K562 (cell line): ENCODE data around the gene CLTB. TPM values are rescaled to one million over a fixed set of nuclear protein-coding genes. Genes with fewer than 3 reads are reported as not detected.
A peak's percentile ranks its signal among the peaks of the same experiment; 100 is the strongest.

Experiments used
- BHLHE40 ChIP-seq: IDR thresholded peaks from 2 replicates; pipeline ENCODE4 v1.6.1; 2011; ENCODE audit warnings: low read length, improper control_type of control experiment
- DMBX1 ChIP-seq: fragments of 250-450 bp; sonication (Bioruptor Pico); IDR thresholded peaks from 2 replicates; pipeline ENCODE4 v1.8.0; 2022; ENCODE audit warnings: inconsistent platforms, mild to moderate bottlenecking, moderate library complexity, borderline replicate concordance
- E2F3 ChIP-seq: fragments of 250-450 bp; sonication (Bioruptor Pico); IDR thresholded peaks from 2 replicates; pipeline ENCODE4 v1.4.0; 2020; ENCODE audit warnings: mild to moderate bottlenecking
- ELF4 ChIP-seq: fragments of 450-650 bp; formaldehyde crosslinking; IDR thresholded peaks from 2 replicates; pipeline ENCODE4 v1.4.0; 2022; ENCODE audit warnings: missing genetic modification characterization
- FUS ChIP-seq: fragments of 200-400 bp; formaldehyde crosslinking; optimal IDR thresholded peaks from 2 replicates; pipeline ENCODE3; 2017; ENCODE audit warnings: low read depth, low read length
- KDM4B ChIP-seq, 2 experiments: fragments of 450-650 bp in 1 of 2; sonication (generic) in 1 of 2; IDR thresholded peaks; 2 replicates each; pipeline ENCODE4 v1.6.1; 2016 to 2017; ENCODE audit warnings: borderline replicate concordance in 2 of 2, antibody characterized with exemption in 1 of 2, low read depth in 1 of 2, mild to moderate bottlenecking in 1 of 2
- KHSRP ChIP-seq: fragments of 450-650 bp; IDR thresholded peaks from 2 replicates; pipeline ENCODE4 v1.6.1; 2017
- KLF6 ChIP-seq: fragments of 250-450 bp; sonication (Bioruptor Pico); IDR thresholded peaks from 2 replicates; pipeline ENCODE4 v1.4.0; 2020; ENCODE audit warnings: mild to moderate bottlenecking, moderate library complexity, borderline replicate concordance
- MAFF ChIP-seq: IDR thresholded peaks from 2 replicates; pipeline ENCODE4 v1.6.1; 2012; ENCODE audit warnings: low read length, improper control_type of control experiment
- PTTG1 ChIP-seq: fragments of 450-650 bp; IDR thresholded peaks from 2 replicates; pipeline ENCODE4 v1.6.1; 2016; ENCODE audit warnings: low read depth, mild to moderate bottlenecking, missing genetic modification characterization, missing compliant biosample characterization
- SUPT5H ChIP-seq: fragments of 450-650 bp; IDR thresholded peaks from 2 replicates; pipeline ENCODE4 v1.6.1; 2016
- ZNF24 ChIP-seq: fragments of 450-650 bp; IDR thresholded peaks from 2 replicates; pipeline ENCODE4 v1.6.1; 2016
- ZNF263 ChIP-seq: sonication (generic); formaldehyde crosslinking; IDR thresholded peaks from 2 replicates; pipeline ENCODE4 v1.8.0; 2022; ENCODE audit warnings: mild to moderate bottlenecking, missing genetic modification reagents, borderline replicate concordance
- ZNF507 ChIP-seq: conservative IDR thresholded peaks from 2 replicates; pipeline ENCODE4 v1.6.1; 2017; ENCODE audit warnings: missing genetic modification characterization, missing compliant biosample characterization
- polyA plus RNA-seq, 8 experiments: library from polyadenylated mRNA; depleted of rRNA in 4 of 8; stranded (reverse) in 5 of 8; unstranded in 3 of 8; fragments of >200 nt; fragmentation: Nextera tagmentation in 2 of 8; fragmentation: Illumina TruSeq in 1 of 8; extraction: Ambion mirVana in 2 of 8; extraction: Trizol in 1 of 8; gene quantifications; 2 replicates each; pipeline versions ENCODE4 v1.2.1 to v1.2.3, GENCODE V29; 2011 to 2014; ENCODE audit warnings: inconsistent platforms in 1 of 8, missing spikeins in 1 of 8
- total RNA-seq, 7 experiments: library from RNA; depleted of rRNA in 6 of 7; stranded (reverse); fragments of >200 nt in 6 of 7; fragmentation: Illumina TruSeq in 2 of 7; extraction: Trizol in 2 of 7; gene quantifications; 2 replicates each; pipeline versions ENCODE4 v1.2.1 to v1.2.3, GENCODE V29; 2011 to 2021; ENCODE audit warnings: low replicate concordance in 1 of 7
- TF ChIP-seq, protein P1 (sequence below): fragments of 250-450 bp; sonication (Bioruptor Pico); IDR thresholded peaks from 2 replicates; pipeline ENCODE4 v1.5.0; 2021; ENCODE audit warnings: mild to moderate bottlenecking, borderline replicate concordance
- TF ChIP-seq, protein P2 (sequence below): sonication (generic); formaldehyde crosslinking; IDR thresholded peaks from 2 replicates; pipeline ENCODE4 v1.8.0; 2022; ENCODE audit warnings: mild to moderate bottlenecking, missing genetic modification reagents
- TF ChIP-seq, protein P3 (sequence below), 3 experiments: fragments of 200-800 bp in 1 of 3; fragments of 250-450 bp in 1 of 3; fragments of 450-650 bp in 1 of 3; sonication (Bioruptor Pico) in 1 of 3; sonication (Bioruptor generic) in 1 of 3; formaldehyde crosslinking in 1 of 3; IDR thresholded peaks; 2 replicates each; pipeline versions ENCODE4 v1.6.1 to v1.8.0; 2016 to 2022; ENCODE audit warnings: mild to moderate bottlenecking in 2 of 3, missing genetic modification characterization in 2 of 3, missing compliant biosample characterization in 1 of 3, moderate library complexity in 1 of 3
- TF ChIP-seq, protein P4 (sequence below): fragments of 450-650 bp; formaldehyde crosslinking; IDR thresholded peaks from 2 replicates; pipeline ENCODE4 v1.4.0; 2020; ENCODE audit warnings: mild to moderate bottlenecking, mixed read lengths

Gene CLTB
- total and polyA plus RNA-seq, 9 of the 15 experiments (the other 6 are each of a cell fraction or from before 2014, with no cell fraction given) = 1.8 to 117 (median 39.0) TPM

DNA sequence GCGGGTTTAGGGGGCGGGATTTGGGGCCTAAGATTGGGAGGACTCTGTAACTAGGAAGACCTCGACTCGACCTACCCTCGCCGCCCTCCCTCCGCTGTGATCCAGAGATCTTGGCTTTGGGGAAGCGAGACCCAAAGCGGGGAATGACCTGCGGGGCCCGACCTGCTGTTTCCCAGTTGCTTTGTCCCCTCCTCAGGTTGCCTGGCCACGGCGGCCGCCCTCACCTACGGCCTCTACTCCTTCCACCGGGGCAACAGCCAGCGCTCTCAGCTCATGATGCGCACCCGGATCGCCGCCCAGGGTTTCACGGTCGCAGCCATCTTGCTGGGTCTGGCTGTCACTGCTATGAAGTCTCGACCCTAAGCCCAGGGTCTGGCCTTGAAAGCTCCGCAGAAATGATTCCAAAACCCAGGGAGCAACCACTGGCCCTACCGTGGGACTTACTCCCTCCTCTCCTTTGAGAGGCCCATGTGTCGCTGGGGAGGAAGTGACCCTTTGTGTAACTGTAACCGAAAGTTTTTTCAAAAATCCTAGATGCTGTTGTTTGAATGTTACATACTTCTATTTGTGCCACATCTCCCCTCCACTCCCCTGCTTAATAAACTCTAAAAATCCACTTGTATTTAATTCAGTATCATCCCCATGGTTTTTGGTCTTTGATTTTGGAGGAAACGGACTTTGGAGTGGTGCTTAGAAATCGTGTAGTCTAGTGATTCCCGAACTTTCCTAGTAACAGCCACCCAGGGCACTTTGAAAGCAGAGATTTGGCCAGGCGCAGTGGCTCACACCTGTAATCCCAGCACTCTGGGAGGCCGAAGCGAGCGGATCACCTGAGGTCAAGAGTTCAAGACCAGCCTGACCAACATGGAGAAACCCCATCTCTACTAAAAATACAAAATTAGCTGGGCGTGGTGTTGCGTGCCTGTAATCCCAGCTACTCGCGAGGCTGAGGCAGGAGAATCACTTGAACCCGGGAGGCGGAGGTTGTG is 26.9 kb downstream of the CLTB start (continued):
- TF ChIP-seq, protein P1, sequence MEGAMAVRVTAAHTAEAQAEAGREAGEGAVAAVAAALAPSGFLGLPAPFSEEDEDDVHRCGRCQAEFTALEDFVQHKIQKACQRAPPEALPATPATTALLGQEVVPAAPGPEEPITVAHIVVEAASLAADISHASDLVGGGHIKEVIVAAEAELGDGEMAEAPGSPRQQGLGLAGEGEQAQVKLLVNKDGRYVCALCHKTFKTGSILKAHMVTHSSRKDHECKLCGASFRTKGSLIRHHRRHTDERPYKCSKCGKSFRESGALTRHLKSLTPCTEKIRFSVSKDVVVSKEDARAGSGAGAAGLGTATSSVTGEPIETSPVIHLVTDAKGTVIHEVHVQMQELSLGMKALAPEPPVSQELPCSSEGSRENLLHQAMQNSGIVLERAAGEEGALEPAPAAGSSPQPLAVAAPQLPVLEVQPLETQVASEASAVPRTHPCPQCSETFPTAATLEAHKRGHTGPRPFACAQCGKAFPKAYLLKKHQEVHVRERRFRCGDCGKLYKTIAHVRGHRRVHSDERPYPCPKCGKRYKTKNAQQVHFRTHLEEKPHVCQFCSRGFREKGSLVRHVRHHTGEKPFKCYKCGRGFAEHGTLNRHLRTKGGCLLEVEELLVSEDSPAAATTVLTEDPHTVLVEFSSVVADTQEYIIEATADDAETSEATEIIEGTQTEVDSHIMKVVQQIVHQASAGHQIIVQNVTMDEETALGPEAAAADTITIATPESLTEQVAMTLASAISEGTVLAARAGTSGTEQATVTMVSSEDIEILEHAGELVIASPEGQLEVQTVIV (CRISPR knock-in tag) = 0 out of 2 replicates have a peak, but pooled peaks have one; percentile 6
- TF ChIP-seq MAFF = no peak
- no peak for TF ChIP-seq PTTG1 (tag)
- TF ChIP-seq KDM4B (IDR thresholded peaks at IDR 0.05; ENCODE audit: borderline replicate concordance in 2 of 2, low read depth in 1 of 2) = peak in 1 of 2 experiments; percentile 66; a peak in 1 of 4 replicates
- TF ChIP-seq FUS = no peak
- TF ChIP-seq KLF6 = no peak
- TF ChIP-seq SUPT5H = peak; percentile 82
- TF ChIP-seq DMBX1 (CRISPR knock-in tag) = 0 out of 2 replicates have a peak, but pooled peaks have one; percentile 1
- TF ChIP-seq ELF4 (CRISPR knock-in tag) = 0 out of 2 replicates have a peak, but pooled peaks have one; percentile 3
- no peak for TF ChIP-seq ZNF24
- TF ChIP-seq E2F3 (CRISPR knock-in tag) = peak; percentile 45; the same call in 1 of the 2 replicates
- TF ChIP-seq, protein P2, sequence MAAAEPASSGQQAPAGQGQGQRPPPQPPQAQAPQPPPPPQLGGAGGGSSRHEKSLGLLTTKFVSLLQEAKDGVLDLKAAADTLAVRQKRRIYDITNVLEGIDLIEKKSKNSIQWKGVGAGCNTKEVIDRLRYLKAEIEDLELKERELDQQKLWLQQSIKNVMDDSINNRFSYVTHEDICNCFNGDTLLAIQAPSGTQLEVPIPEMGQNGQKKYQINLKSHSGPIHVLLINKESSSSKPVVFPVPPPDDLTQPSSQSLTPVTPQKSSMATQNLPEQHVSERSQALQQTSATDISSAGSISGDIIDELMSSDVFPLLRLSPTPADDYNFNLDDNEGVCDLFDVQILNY (CRISPR knock-in tag) = no peak
- TF ChIP-seq ZNF263 (CRISPR knock-in tag) = peak; percentile 92
- TF ChIP-seq, protein P3, sequence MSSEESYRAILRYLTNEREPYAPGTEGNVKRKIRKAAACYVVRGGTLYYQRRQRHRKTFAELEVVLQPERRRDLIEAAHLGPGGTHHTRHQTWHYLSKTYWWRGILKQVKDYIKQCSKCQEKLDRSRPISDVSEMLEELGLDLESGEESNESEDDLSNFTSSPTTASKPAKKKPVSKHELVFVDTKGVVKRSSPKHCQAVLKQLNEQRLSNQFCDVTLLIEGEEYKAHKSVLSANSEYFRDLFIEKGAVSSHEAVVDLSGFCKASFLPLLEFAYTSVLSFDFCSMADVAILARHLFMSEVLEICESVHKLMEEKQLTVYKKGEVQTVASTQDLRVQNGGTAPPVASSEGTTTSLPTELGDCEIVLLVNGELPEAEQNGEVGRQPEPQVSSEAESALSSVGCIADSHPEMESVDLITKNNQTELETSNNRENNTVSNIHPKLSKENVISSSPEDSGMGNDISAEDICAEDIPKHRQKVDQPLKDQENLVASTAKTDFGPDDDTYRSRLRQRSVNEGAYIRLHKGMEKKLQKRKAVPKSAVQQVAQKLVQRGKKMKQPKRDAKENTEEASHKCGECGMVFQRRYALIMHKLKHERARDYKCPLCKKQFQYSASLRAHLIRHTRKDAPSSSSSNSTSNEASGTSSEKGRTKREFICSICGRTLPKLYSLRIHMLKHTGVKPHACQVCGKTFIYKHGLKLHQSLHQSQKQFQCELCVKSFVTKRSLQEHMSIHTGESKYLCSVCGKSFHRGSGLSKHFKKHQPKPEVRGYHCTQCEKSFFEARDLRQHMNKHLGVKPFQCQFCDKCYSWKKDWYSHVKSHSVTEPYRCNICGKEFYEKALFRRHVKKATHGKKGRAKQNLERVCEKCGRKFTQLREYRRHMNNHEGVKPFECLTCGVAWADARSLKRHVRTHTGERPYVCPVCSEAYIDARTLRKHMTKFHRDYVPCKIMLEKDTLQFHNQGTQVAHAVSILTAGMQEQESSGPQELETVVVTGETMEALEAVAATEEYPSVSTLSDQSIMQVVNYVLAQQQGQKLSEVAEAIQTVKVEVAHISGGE (CRISPR knock-in tag; IDR thresholded peaks at IDR 0.05) = peak in 1 of 3 experiments; percentile 97; a peak in 2 of 6 replicates
- TF ChIP-seq KHSRP = no peak
- TF ChIP-seq BHLHE40 = no peak
- TF ChIP-seq, protein P4, sequence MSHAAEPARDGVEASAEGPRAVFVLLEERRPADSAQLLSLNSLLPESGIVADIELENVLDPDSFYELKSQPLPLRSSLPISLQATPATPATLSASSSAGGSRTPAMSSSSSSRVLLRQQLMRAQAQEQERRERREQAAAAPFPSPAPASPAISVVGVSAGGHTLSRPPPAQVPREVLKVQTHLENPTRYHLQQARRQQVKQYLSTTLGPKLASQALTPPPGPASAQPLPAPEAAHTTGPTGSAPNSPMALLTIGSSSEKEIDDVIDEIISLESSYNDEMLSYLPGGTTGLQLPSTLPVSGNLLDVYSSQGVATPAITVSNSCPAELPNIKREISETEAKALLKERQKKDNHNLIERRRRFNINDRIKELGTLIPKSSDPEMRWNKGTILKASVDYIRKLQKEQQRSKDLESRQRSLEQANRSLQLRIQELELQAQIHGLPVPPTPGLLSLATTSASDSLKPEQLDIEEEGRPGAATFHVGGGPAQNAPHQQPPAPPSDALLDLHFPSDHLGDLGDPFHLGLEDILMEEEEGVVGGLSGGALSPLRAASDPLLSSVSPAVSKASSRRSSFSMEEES = no peak
- TF ChIP-seq ZNF507 = no peak
